Measurements from ENCODE around the gene DNAJB8.
A peak's percentile ranks its signal among the peaks of the same experiment; 100 is the strongest.

The DNAJB8 gene

GRCh38 chr3:128500556-128500955 is 33.9 kb upstream of the DNAJB8 start:
- H3K9ac ChIP-seq (ENCODE audit: low read depth, low read length): no peak overlapping the region
- H3K4me3 ChIP-seq (ENCODE audit: low read length): no peak overlapping the region
- H3K4me1 ChIP-seq (ENCODE audit: control insufficient read depth, insufficient read depth, low read length): peaks cover 11% of the 10 kb centered on the region
- peaks cover 65% of the 10 kb centered on the region for H3K27me3 ChIP-seq (ENCODE audit: control insufficient read depth, insufficient read depth, low read length)
- no peak overlapping the region for H3K4me2 ChIP-seq (ENCODE audit: low read length)
- no peaks in the 10 kb centered on the region for H3K9me3 ChIP-seq (replicated peaks; ENCODE audit: low read length)
- H3K36me3 ChIP-seq (ENCODE audit: insufficient read depth, low read length): no peaks in the 10 kb centered on the region

- Histone ChIP-seq H3K4me1 (ENCODE audit: control insufficient read depth, insufficient read depth, low read length) (peaks cover 11% of the 10 kb centered on the region), H3K36me3 (ENCODE audit: insufficient read depth, low read length) (no peaks in the 10 kb centered on the region), H3K27me3 (ENCODE audit: control insufficient read depth, insufficient read depth, low read length) (peaks cover 73% of the 10 kb centered on the region), H3K9ac (ENCODE audit: low read depth, low read length) (no peak overlapping the region), H3K4me2 (ENCODE audit: low read length) (no peak overlapping the region), H3K9me3 (replicated peaks; ENCODE audit: low read length) (no peaks in the 10 kb centered on the region), H3K4me3 (ENCODE audit: low read length) (no peak overlapping the region)
These were observed 33.1 kb upstream of the DNAJB8 start for GRCh38 chr3:128499724-128500275.

GRCh38 chr3:128498901-128499530 is 32.3 kb upstream of the DNAJB8 start:
- Histone ChIP-seq H3K4me2 (ENCODE audit: low read length) (no peak overlapping the region), H3K9me3 (replicated peaks; ENCODE audit: low read length) (no peaks in the 10 kb centered on the region), H3K27me3 (ENCODE audit: control insufficient read depth, insufficient read depth, low read length) (peaks cover 80% of the 10 kb centered on the region), H3K36me3 (ENCODE audit: insufficient read depth, low read length) (no peaks in the 10 kb centered on the region), H3K4me3 (ENCODE audit: low read length) (no peak overlapping the region), H3K4me1 (ENCODE audit: control insufficient read depth, insufficient read depth, low read length) (peaks cover 11% of the 10 kb centered on the region), H3K9ac (ENCODE audit: low read depth, low read length) (no peak overlapping the region)

- no peak overlapping the region for H3K9ac ChIP-seq (ENCODE audit: low read depth, low read length)
- no peaks in the 10 kb centered on the region for H3K36me3 ChIP-seq (ENCODE audit: insufficient read depth, low read length)
- no peaks in the 10 kb centered on the region for H3K9me3 ChIP-seq (replicated peaks; ENCODE audit: low read length)
- peak overlapping the region; percentile 60 for H3K4me2 ChIP-seq (ENCODE audit: low read length)
- H3K27me3 ChIP-seq (ENCODE audit: control insufficient read depth, insufficient read depth, low read length): peaks cover 81% of the 10 kb centered on the region
- H3K4me1 ChIP-seq (ENCODE audit: control insufficient read depth, insufficient read depth, low read length): peaks cover 11% of the 10 kb centered on the region
- peak overlapping the region; percentile 73 for H3K4me3 ChIP-seq (ENCODE audit: low read length)
These were observed 31.5 kb upstream of the DNAJB8 start for GRCh38 chr3:128498127-128498626.

GRCh38 chr3:128497305-128498126 is 30.8 kb upstream of the DNAJB8 start:
- Histone ChIP-seq H3K4me1 (ENCODE audit: control insufficient read depth, insufficient read depth, low read length) (peaks cover 11% of the 10 kb centered on the region), H3K4me2 (ENCODE audit: low read length) (peak overlapping the region; percentile 90), H3K9ac (ENCODE audit: low read depth, low read length) (no peak overlapping the region), H3K4me3 (ENCODE audit: low read length) (peak overlapping the region; percentile 73), H3K9me3 (replicated peaks; ENCODE audit: low read length) (no peaks in the 10 kb centered on the region), H3K36me3 (ENCODE audit: insufficient read depth, low read length) (no peaks in the 10 kb centered on the region), H3K27me3 (ENCODE audit: control insufficient read depth, insufficient read depth, low read length) (peaks cover 86% of the 10 kb centered on the region)

- H3K36me3 ChIP-seq (ENCODE audit: insufficient read depth, low read length): no peaks in the 10 kb centered on the region
- H3K4me2 ChIP-seq (ENCODE audit: low read length): peak overlapping the region; percentile 90
- peaks cover 86% of the 10 kb centered on the region for H3K27me3 ChIP-seq (ENCODE audit: control insufficient read depth, insufficient read depth, low read length)
- H3K4me3 ChIP-seq (ENCODE audit: low read length): peak overlapping the region; percentile 73
- no peaks in the 10 kb centered on the region for H3K9me3 ChIP-seq (replicated peaks; ENCODE audit: low read length)
- H3K9ac ChIP-seq (ENCODE audit: low read depth, low read length): no peak overlapping the region
- H3K4me1 ChIP-seq (ENCODE audit: control insufficient read depth, insufficient read depth, low read length): peaks cover 11% of the 10 kb centered on the region
These were observed 30.1 kb upstream of the DNAJB8 start for GRCh38 chr3:128496602-128497304.

- Histone ChIP-seq H3K36me3 (ENCODE audit: insufficient read depth, low read length) (no peaks in the 10 kb centered on the region), H3K9me3 (replicated peaks; ENCODE audit: low read length) (no peaks in the 10 kb centered on the region), H3K4me2 (ENCODE audit: low read length) (no peak overlapping the region), H3K4me3 (ENCODE audit: low read length) (no peak overlapping the region), H3K9ac (ENCODE audit: low read depth, low read length) (no peak overlapping the region), H3K4me1 (ENCODE audit: control insufficient read depth, insufficient read depth, low read length) (peaks cover 11% of the 10 kb centered on the region), H3K27me3 (ENCODE audit: control insufficient read depth, insufficient read depth, low read length) (peaks cover 86% of the 10 kb centered on the region)
These were observed 29.4 kb upstream of the DNAJB8 start for GRCh38 chr3:128496019-128496601.

GRCh38 chr3:128495435-128495970 is 28.8 kb upstream of the DNAJB8 start:
- peaks cover 11% of the 10 kb centered on the region for H3K4me1 ChIP-seq (ENCODE audit: control insufficient read depth, insufficient read depth, low read length)
- H3K36me3 ChIP-seq (ENCODE audit: insufficient read depth, low read length): no peaks in the 10 kb centered on the region
- H3K4me2 ChIP-seq (ENCODE audit: low read length): no peak overlapping the region
- H3K4me3 ChIP-seq (ENCODE audit: low read length): no peak overlapping the region
- H3K9me3 ChIP-seq (replicated peaks; ENCODE audit: low read length): no peaks in the 10 kb centered on the region
- peaks cover 88% of the 10 kb centered on the region for H3K27me3 ChIP-seq (ENCODE audit: control insufficient read depth, insufficient read depth, low read length)
- H3K9ac ChIP-seq (ENCODE audit: low read depth, low read length): no peak overlapping the region

- Histone ChIP-seq H3K27me3 (ENCODE audit: control insufficient read depth, insufficient read depth, low read length) (peaks cover 96% of the 10 kb centered on the region), H3K9me3 (replicated peaks; ENCODE audit: low read length) (no peaks in the 10 kb centered on the region), H3K36me3 (ENCODE audit: insufficient read depth, low read length) (no peaks in the 10 kb centered on the region), H3K4me3 (ENCODE audit: low read length) (no peak overlapping the region), H3K4me1 (ENCODE audit: control insufficient read depth, insufficient read depth, low read length) (peaks cover 21% of the 10 kb centered on the region), H3K9ac (ENCODE audit: low read depth, low read length) (no peak overlapping the region), H3K4me2 (ENCODE audit: low read length) (no peak overlapping the region)
These were observed 27.6 kb upstream of the DNAJB8 start for GRCh38 chr3:128494367-128494650.

- Histone ChIP-seq H3K4me1 (ENCODE audit: control insufficient read depth, insufficient read depth, low read length) (peaks cover 24% of the 10 kb centered on the region), H3K9ac (ENCODE audit: low read depth, low read length) (no peak overlapping the region), H3K4me3 (ENCODE audit: low read length) (no peak overlapping the region), H3K27me3 (ENCODE audit: control insufficient read depth, insufficient read depth, low read length) (peaks cover 96% of the 10 kb centered on the region), H3K9me3 (replicated peaks; ENCODE audit: low read length) (no peaks in the 10 kb centered on the region), H3K36me3 (ENCODE audit: insufficient read depth, low read length) (no peaks in the 10 kb centered on the region), H3K4me2 (ENCODE audit: low read length) (no peak overlapping the region)
These were observed 27.1 kb upstream of the DNAJB8 start for GRCh38 chr3:128493570-128494366.
